GM21515 (cell line): Measurements from ENCODE around the gene PTPRD.

Experiments used
- ATAC-seq: cut with Tn5 transposase; IDR thresholded peaks from one replicate; pipeline ENCODE4 v1.9.1; 2021; ENCODE audit not compliant: unreplicated experiment

PTPRD gene

DNA sequence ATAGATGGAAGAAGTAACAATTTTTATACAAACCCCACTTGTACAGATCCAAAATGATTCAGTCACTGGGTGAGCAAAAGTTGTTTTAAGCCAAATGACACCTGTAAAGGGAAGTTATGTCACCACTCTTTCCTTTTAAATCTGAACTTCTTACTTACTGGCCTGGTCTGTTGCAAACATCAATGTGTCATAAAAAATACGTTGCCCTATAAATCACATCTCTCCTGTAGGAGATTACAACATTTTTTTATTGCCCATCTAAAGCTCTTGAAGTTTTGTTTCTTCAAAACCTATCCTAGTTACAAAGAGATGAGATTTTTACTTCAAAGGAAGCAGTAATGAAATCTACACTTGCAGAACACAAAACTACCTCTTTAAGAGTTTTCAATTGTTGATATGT is 1725.4 kb downstream of the PTPRD start:
- no peak for ATAC-seq

DNA sequence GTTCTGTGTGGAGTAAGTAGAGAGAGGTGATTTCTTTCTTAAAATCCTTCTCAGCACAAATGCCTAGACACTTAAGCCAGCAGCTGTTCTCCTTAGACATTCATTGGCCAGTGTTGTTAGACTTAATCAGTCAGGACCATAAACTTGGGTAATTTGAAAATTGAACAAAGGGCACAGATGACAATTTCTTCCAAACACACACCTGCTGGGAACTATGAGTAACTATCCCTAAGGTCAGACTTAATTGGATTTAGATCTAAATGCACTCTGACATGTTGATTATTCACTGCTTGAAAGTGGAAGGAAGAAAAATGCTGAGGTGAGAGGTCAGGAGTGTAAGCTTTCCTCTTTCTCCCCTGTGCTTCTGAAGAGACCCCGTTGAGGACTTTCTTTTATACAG is 1729.5 kb downstream of the PTPRD start:
- no peak for ATAC-seq

DNA sequence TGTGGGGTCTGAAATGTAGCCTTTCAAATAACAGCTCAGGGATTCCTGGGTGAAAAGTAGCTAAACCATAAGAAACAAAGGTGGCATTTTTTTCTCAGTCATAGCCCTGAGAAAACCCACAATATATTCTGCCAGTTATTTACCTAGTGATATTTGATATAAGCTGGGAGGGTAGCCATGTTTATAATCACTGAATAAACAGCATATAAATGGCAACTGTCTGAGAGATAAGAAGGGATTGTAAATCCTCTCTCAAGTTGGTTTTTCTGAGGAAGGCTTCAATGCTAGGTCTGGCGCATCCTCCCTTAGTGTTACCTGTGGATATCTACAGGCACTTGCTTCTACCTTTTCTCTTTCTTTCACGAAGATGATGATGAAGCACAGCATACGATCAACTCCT is 1732.7 kb downstream of the PTPRD start:
- no peak for ATAC-seq

DNA sequence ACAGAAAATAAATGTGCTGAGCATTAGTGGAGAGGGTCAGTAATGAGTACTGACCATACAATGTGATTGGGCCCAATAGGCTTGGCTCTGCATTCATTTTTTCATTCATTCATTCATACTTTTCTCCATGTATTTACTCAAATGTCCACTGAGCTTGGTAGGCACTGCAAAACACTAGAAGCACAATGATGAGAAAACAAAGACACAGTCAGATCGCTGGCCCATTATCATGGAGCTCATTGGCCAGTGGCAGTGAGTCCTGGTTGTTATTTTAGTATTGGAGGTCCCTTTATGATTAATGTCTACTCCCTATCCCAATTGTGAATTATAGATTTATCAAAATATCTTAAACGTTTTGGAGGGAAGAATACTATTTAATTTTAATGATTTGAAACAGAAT is 1733.5 kb downstream of the PTPRD start:
- no peak for ATAC-seq

DNA sequence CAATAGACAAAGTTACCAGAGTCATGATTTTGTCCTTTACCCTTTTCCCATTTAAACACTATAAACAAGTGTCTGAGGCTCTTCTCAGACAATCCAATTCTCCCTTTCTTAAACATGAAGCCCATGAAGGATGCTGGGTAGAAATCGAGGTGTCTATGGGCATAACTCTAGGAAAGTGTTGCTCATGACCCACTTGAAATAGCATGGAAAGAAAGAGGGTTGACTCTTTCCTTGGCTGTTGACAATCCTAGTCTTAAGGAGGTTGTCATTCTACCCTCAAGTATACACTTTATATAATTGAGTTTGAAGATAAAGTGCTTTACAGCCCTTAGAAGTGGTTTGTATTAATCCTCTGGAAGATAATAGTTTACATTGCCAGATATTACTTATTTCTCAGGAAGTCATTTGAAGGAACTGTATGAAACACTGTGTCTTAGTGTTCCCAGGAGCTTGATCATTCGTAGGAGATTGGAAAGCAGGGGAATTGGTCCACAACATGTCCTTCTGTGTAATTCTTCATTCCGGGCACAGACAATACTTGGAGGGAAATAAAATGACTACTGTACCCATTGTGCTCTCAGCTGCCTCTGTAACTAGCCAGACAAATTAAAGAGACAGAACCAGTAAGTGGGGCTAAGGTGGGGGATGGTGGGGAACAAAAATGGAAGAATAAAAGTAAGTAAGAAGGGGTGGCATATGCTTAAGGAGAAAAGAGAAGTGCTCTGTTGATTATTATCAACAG is 1734.9 kb downstream of the PTPRD start:
- ATAC-seq: no peak

DNA sequence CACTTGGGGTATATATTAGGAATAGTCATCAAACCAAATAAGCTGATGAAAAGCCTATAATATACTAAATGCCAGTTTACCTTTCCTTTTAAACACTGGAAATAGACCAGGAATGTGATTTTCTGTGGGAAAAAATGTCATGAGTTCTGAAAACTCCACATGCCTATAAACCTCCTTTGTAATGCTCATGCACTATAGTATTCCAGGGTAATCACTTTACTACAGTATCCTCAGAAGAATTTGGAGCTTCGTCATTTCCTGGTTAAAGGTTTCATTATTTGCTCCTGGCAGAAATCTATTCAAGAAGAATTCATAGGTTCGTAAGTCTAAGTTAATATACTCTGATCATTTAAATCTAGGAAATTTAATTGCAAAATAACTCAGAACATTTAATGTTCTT is 1736.5 kb downstream of the PTPRD start:
- no peak for ATAC-seq

DNA sequence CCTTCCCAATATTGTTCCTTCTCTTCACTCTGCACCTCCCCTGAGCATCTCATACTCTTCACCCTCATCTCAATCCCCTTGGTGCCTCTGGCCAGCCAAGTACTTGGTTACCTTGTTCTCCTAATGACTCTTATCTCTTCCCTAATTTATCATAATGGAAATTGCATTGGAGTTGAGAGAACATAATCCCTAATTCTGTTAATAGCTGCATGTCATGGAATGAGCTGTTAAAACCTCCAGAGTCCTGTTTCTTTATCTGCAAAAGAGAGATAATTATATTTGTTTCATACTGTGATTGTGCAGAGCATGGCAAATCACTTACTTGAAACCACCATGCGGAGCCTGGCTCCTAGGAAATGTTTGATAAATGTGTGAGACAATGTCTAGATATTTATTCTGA is 1738.3 kb downstream of the PTPRD start:
- no peak for ATAC-seq

DNA sequence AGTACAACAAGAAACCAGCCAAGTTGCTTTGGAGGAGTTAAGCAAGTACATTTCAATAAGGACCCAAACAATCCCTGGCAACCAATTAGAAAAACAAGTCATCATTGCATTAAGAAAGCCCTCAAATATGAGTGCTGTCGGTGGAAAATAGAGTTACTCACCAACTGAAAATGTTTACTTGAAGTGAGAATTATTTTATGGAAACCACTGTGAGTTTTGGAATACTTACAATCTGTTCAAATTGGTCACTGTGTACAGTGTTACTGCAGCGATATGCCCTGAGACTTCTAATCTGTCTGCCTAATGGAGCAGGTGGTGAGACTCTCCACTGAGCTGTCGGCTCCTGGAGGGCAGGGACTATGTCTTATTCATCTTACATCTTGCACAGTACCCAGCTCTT is 1740.0 kb downstream of the PTPRD start:
- ATAC-seq: no peak

DNA sequence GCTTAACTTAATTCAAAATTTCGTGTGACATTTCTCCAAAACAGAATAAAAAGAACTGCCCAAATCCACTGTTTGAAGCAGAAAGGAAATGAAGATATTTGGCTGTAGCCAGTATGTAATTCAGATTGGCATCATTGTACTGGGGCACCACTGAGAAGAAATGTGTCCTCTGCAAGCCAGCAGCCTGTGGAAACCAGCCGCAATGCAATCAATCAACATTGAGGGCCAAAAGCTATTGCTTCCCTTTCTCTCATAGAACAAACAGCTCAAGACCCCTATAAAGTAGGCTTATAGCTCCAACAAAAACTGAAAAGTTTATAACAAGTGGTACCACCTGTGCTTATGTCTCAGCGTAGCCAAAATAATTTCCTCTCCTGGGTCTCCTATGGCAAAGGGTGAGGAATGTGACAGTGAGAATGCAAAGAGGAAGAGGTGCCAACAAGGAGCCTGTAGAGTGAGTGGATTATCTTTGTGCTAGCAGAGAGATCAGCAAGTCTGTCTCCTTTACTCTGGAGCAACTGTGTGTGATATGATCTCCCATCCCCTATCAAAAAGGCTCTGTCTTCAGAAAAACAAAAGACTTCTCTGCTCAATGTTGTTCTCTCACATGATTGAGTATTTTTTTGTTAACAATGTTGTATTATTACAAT is 1740.9 kb downstream of the PTPRD start:
- ATAC-seq: no peak

DNA sequence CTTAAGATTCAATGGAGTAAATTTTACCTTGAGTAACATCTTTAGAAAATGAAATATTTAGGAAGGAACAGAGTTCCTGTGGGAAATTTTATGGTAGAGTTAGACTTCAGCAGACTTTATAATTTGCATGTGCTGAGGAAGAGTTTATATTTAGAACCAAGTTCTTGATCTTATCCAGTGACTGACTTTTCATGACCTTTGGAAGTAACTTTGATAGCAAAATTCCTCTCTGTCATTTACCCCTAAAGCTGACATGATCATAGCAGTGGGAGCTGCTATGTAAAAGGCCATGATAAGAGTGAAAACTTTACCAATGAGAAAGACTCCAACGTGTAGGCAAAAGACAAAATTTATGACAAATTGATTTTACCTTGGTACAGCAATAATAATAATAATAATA is 1741.4 kb downstream of the PTPRD start:
- no peak for ATAC-seq

DNA sequence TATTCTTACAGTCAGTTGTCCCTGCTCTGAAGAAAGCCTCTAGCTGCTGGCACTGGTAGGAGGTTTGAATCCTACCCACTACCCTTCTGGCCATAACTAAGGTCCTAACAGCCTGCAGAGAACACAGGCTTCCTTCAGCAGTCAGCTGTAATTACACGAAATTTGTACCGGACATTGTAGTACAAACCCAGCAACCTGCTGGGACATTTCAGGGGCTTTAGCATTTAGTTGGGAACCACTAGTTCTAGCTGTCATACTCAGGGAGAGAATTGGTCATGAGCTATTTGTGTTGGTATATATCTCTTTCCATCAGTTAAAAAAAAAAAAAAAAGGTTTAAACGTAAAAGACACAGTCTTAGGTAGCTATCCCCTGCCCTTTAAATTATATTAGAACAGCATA is 1743.0 kb downstream of the PTPRD start:
- ATAC-seq: no peak

DNA sequence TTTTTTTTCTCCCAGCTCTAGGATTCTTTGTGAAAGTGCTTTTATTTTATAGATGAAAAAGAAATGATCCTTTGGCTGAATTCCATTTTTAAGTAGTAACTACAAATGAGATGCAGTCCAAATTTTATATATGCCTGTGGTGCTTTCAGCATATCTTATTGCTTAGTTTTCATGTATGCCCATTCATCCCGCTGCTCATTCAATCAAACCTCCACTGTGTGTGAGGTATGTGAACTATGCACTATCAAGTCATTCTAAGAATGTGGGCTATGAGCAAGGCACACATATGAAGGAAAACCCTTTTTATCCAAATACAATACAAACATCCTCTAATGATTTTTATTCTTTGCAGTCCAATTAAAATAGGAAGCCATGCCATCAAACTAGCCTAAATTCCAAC is 1744.2 kb downstream of the PTPRD start:
- no peak for ATAC-seq

DNA sequence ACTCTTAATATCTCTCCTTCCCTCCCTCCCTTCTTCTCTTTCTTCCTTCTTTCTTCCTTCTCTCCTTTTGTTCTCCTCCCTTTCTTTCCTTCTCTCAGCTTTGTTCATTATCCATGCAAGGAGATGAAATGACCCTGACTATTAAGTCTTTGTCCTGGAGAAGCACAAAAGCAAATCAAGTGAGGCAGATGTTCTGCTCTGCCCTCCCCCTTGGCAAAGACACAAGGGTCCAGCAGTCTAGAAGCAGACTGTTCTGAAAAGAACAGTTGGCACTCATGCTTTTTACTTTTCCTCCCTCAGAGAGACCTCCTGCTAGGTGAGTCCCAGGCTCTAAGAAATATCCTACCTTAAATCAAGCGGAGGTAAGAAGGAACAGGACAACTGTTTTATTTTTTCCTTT is 1745.7 kb downstream of the PTPRD start:
- ATAC-seq: no peak

DNA sequence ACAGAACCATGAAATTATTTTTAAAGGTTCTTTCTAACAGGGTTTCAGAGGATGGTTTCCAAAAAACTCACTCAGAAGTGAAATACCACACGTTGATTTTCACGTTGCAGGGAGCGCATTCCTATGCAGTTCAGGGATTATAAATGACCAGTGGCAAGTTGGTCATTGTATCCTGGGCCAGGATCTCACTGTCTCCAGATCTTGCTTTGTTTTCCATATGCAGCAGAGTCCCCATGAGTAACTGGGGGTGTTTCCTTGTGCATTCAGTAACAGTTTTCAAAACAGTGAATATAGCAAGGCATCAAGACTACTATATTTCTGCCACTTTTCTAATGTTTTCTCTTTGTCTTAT is 1748.3 kb downstream of the PTPRD start:
- ATAC-seq: no peak

DNA sequence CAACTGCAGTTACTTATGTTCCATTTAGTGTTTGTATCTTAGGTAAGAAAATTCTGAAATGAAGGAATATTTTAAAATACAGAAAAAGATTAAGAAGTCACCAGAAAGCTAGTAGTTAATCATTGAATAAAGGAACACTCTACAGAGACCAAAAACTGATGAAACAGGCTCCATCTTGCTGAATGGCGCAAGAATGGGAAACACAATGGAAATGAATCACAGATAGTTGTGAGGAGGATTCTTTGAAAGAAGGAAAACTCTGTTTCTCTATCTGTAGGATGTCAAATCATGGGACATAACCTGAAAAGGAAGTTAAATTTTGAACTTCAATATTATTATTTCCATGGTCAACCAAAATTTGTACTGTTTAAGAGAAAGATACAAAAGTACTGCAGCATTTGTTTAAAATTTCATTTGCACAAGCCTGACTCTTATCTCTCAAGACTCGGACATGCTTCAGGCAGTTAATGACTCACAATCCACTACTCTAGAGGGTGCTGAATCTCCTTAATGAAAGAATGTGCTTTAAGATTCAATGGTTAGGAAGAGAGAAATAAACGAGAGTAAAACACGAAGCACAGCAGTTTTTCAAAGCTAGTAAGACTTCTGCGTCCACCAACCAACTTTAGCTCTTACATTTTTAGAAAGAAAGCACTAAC is 1748.8 kb downstream of the PTPRD start:
- no peak for ATAC-seq

DNA sequence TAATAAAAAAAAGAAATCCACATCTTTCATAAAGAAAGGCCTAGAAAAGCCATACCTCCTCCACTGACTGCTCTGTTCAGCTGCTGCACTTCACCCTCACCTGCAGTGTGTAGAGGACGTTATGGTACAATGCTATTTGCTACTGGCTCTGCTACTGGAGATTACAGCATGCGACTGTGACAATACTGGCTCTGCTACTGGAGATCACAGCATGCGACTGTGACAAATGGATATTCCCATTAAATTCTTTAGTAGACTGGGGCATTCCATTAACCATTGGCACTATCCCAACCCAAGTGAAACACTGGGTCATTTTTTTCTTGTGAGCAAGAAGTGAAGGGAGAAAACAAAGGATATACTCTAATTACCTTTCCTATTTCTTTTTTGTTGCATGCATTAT is 1749.7 kb downstream of the PTPRD start:
- ATAC-seq: no peak

DNA sequence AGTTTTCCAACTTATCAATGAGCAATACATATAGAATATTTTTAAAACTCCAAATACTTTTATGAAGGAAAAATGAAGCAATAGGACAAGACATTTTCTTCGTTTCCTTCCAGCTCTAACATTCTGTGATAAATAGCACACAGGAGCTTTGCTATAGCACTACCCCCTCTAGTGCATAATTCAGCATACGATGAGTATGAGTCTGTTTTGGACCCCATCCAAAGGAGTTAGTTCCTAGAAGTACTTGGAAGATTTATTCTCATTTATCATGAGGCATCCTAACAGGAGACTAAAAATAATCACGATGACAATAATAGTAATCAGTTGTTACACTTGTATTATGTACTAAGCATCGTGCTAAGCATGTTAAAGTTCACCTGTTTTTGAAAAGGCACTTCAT is 1751.9 kb downstream of the PTPRD start:
- ATAC-seq: no peak

DNA sequence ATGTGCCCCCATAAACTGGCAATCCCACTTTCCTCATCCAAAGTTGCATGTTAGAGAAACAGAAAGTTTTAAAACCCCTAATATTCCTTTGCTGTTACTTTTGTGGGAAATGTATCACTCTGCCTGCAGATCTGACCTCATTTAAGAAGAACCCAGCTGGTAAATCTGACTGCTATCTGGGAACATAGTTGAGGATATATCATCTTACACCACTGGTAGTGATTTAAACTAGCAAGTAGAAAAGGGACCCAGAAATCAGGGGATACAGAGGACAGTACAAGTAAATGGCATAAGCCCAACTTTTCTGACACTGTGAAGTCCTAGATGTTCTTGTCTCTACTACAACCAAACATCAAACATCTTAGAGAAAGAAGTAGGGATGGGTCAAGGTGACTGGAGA is 1752.7 kb downstream of the PTPRD start:
- ATAC-seq: no peak

DNA sequence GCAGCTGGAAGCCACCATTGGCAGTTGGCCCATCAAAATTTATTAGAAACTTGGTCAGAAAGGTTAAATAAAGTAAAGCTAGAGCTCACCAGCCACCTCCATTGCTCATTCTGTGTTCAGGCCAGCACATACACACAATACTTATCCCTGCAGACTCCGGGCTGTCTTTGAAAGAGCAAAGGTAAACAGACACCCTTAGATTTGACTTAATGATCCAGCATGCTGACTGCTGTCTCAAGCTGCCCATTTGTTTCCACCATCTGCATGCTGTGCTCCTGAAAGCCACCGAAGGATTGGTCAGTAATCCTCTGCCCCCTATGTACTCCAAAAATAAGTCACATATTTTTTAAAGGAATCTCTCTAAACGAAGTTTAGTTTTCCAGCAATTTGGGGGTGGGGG is 1753.4 kb downstream of the PTPRD start:
- no peak for ATAC-seq

DNA sequence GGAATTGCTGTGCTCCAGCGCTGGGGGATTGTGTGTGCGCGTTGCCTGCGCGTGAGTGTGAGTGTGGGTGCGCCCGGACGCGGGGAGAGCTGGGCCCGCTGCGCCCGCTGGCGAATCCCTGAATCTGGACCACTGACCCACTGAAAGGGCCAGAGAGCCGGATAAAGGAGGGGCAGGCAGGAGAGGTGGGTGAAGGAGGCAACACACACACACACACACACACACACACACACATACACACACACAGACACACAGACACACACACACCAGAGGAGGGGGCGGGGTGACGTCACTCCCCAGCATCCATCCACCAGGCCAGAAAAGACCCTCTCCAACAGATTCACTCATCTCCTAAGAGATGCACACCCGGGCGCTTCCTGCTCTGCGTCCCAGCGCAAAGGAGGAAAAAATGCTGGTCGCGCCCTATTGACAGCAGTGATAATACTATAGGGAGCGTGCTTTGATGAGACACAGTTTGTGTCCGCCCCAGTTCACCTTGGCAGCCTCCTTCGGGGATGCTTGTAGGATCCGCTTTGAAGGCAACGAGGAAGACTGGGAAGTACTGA is 1754.1 kb downstream of the PTPRD start:
- ATAC-seq: no peak

DNA sequence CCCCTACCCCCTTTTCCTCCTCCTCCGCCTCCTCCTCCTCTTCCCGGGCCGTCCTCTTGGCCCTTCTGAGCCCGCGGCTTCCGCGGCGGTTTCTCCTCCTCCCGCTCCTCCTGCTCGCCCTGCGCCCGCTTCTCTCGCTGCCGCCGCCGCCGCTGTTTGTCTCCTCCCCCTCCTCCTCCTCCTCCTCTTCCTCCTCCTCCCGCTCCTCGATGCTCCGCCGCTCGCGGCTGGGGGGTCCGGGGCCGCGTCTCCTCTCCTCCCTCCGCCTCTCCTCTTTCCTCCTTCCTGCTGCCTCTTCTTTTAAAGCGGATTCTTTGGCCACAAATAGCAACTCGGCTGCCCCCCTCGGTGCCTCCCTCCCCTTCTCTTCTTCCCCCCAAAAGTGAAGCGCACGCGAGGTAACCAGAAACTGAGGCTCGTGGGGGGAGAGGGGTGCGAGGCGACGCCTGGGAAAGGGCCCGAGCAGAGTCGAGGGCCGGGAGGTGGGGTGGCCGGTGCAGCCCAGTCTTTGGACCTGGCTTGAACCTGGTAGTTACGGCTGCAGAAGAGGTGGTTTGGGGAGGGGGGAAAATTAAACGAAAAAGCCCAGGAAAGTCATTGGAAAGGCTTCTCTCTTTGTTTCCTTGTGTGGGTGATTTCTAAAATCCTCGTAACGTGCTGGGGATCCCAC is 1754.7 kb downstream of the PTPRD start:
- no peak for ATAC-seq
